Smooth muscle cell of the coronary artery (primary cell): ENCODE data around the gene ERAS. TPM values are rescaled to one million over a fixed set of nuclear protein-coding genes. Genes with fewer than 3 reads are reported as not detected.

Experiments used
- total RNA-seq: library from RNA; depleted of rRNA; stranded (reverse); fragments of >200 nt; gene quantifications from 2 replicates; pipeline ENCODE4 v1.2.3, GENCODE V29; 2014; ENCODE audit warnings: low replicate concordance

Gene ERAS, protein sequence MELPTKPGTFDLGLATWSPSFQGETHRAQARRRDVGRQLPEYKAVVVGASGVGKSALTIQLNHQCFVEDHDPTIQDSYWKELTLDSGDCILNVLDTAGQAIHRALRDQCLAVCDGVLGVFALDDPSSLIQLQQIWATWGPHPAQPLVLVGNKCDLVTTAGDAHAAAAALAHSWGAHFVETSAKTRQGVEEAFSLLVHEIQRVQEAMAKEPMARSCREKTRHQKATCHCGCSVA
- total RNA-seq: not detected in 2 replicates

DNA sequence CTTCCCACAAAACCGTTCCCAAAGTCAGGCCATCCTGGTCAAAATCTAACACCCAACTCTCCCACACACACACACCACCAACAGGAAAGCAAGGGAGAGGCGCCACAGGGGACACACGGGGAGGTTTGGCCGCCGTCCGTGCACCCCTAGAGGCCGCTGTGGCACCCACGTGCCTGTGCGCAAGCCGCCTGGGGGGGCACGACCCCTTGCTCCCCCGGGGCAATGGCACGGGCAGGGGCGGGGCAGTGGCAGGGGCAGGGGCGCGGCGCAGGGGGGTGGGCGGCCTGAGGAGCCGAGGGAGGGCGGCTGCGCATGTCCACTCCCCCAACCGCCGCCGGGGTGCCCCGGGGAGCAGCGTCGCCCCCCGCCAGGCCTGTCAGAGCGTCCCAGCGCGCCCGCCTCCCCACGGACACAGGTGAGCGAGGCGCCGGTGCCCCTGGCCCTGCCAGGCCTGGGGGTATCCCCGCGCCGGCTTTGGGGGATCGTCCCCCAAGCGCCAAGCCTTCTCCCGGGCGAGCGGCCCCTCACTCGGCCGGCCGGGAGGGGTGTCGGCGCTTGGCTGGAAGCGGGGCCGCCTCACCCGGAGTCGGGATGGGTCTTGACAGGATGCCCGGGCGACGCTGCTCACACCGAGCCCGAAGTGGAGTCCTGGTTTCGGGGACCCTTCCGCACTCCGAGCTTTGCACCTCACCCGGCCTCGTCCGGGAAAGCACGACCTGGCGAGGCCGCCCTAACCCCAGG is at the start of gene ERAS:
Gene ERAS, plus strand, starts transcription at position 379 of the 741 bp plus-strand sequence. CDS start 2,611 bp downstream, outside the sequence.

DNA sequence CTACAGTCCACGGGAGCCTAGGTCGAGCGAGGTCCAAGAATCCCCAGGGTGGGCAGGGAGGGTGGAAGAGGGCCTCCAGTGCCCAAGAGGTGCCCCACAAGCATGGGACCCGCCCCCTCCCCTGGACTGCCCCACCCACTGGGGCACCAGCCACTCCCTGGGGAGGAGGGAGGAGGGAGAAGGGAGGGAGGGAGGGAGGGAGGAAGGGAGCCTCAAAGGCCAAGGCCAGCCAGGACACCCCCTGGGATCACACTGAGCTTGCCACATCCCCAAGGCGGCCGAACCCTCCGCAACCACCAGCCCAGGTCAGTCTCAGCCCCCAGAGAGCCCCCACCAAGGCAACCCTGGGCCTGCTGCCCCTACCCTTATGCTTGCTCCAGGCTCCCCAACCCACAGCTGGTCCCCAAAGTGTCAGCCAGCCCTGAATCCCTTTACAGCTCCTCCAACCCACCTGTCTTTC is 39.9 kb upstream of the ERAS start, which contains the start of gene GATA1:
Gene GATA1, plus strand, starts transcription at position 250 of the 460 bp plus-strand sequence. CDS start 4,520 bp downstream, outside the sequence.

DNA sequence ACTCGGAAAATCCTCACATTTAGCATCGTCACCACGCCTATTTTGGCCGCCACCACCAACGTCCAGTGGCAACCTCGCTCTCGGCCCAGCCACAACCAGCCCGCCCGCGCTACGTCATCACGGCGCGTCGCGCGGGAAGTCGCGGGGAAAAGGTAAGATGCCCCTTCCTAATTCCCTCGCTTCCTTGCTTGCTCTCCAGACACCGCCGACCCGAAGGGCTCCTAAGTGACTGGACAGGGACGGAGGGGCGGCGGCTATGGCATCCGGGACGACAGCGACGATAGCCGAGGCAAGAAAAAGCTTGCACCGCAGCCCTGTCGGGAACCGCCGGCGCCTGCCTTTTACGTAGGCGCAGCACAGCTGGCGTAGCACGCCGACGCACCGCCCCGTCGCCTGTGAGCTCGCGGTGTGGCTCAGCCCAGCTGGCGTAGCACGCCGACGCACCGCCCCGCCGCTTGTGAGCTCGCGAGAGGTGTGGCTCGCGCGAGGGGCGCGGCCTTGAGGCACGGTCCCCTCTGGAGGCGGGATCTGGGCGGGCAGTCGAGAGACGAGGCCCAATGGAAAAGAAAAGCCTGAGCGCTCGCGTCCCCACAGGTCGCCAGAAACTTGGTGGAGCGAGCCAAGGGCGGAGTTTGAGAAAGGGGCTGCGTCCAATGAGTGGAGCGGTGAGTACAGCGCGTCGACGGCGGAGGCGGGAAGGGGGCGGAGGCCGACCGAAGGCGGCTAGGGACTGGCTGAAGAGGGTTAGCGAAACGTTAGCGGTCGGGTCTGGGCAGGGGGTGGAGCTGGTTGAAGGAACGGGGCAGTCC is 24.8 kb upstream of the ERAS start, which contains the start of gene HDAC6:
Gene HDAC6, plus strand, starts transcription at position 788 of the 809 bp plus-strand sequence. CDS start 626 bp downstream, outside the sequence.

DNA sequence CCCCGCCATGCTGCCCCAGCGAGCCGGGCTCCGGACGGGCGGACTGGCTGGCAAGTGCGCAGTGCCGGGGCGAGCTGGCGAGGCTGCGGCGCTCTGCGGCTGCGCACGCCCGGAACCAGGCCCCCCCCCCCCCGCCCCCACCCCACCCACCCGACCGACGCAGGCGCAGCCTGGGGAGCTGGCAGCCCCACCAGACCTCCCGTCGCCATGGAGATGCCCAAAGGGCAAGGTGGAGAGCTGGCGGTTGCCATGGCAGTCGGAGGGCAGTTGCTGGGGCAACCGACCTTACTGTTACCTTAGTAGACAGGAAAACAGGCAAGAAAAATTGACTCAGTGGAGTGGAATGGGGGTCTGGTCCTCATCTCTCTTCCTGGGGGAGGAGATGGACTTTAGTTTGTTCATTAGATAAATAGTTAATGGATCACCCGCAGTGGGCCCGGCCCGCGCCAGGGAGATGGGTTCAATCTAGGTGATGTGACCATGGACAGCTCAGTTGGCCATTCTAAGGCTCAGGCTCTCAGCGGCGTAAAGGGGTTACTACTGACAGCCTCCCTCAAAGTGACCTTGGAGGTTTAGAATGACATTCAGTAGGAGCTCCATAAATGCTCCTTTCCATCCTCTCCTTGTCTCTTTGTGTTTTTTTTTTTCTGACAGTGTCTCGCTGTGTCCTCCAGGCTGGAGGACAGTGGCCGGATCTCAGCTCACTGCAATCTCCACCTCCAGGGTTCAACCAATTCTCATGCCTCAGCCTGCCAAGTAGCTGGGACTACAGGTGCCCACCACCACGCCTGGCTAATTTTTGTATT is 9.4 kb downstream of the ERAS start, which contains the start of gene PCSK1N:
Gene PCSK1N, minus strand, starts transcription at position 87 of the 806 bp plus-strand sequence. Its CDS starts 78 bp downstream, at position 9.

Other genes starting within 250 kb of the ERAS start
- gene WDR13, start 229.0 kb upstream of the ERAS start, total RNA-seq: 170 and 335 TPM in 2 replicates
- 0.23 TPM in 1 of 2 replicates, not detected in the other for gene WAS, start 142.7 kb upstream of the ERAS start, total RNA-seq
- gene SUV39H1, start 129.8 kb upstream of the ERAS start, total RNA-seq: 0.59 and 2.5 TPM in 2 replicates
- gene GLOD5, start 64.8 kb upstream of the ERAS start, total RNA-seq: not detected in 2 replicates
- gene GATA1, start 39.9 kb upstream of the ERAS start, total RNA-seq: not detected in 2 replicates
- 21.8 and 25.6 TPM in 2 replicates for gene HDAC6, start 24.4 kb upstream of the ERAS start, total RNA-seq
- gene PCSK1N, start 9.1 kb downstream of the ERAS start, total RNA-seq: 0.15 and 0.23 TPM in 2 replicates
- 9.0 and 34.8 TPM in 2 replicates for gene TIMM17B, start 71.3 kb downstream of the ERAS start, total RNA-seq
- 77.9 and 169 TPM in 2 replicates for gene PQBP1, start 71.4 kb downstream of the ERAS start, total RNA-seq
- gene SLC35A2, start 85.1 kb downstream of the ERAS start, total RNA-seq: 7.8 and 17.3 TPM in 2 replicates
- gene PIM2, start 92.5 kb downstream of the ERAS start, total RNA-seq: 2.3 and 3.0 TPM in 2 replicates
- gene OTUD5, start 131.1 kb downstream of the ERAS start, total RNA-seq: 33.3 and 34.9 TPM in 2 replicates
- gene KCND1, start 145.3 kb downstream of the ERAS start, total RNA-seq: 0.45 and 0.59 TPM in 2 replicates
- gene GRIPAP1, start 175.8 kb downstream of the ERAS start, total RNA-seq: 27.9 and 28.1 TPM in 2 replicates
- 19.7 and 47.7 TPM in 2 replicates for gene TFE3, start 216.8 kb downstream of the ERAS start, total RNA-seq
- gene CCDC120, start 232.5 kb downstream of the ERAS start, total RNA-seq: under 0.01 and 0.38 TPM in 2 replicates
- 5.9 and 7.7 TPM in 2 replicates for gene PRAF2, start 247.5 kb downstream of the ERAS start, total RNA-seq